Caco-2 (cell line): ENCODE data around the gene GK. TPM values are rescaled to one million over a fixed set of nuclear protein-coding genes. Genes with fewer than 3 reads are reported as not detected.

ENCODE experiments used
- BruUV-seq: library from RNA; stranded (reverse); fragments of 400-500 nt; replicated peaks from 2 replicates; lab custom pipeline; 2021; lab: Mats Ljungman, UMichigan
- CTCF ChIA-PET: fragments of 300-600 bp; sonication (Branson Sonifier 250); formaldehyde crosslinking; loops from one replicate; lab custom pipeline; 2022; ENCODE audit warnings: antibody characterized with exemption; lab: Charles Lee
- POLR2A ChIA-PET: fragments of 300-600 bp; sonication (Branson Sonifier 250); formaldehyde crosslinking; loops from one replicate; lab custom pipeline; 2022; ENCODE audit warnings: antibody characterized with exemption; lab: Charles Lee
- DNase-seq, 2 experiments: peaks; one replicate each; pipeline versions ENCODE4 v3.0.0 to v3.0.0-alpha.2; 2020 to 2022
- H3K27me3 ChIP-seq: replicated peaks from 2 replicates; pipeline ENCODE4 v1.6.0; 2011; ENCODE audit warnings: low read length; ENCODE audit not compliant: control insufficient read depth, insufficient read depth
- H3K36me3 ChIP-seq: 2 replicates; pipeline ENCODE4 v1.5.1; 2011; ENCODE audit warnings: low read length; ENCODE audit not compliant: control insufficient read depth, insufficient read depth
- H3K4me1 ChIP-seq: fragments of 250-450 bp; sonication (Bioruptor Pico); 2 replicates; pipeline ENCODE4 v1.5.1; 2020; ENCODE audit warnings: mild to moderate bottlenecking
- H3K4me3 ChIP-seq: 2 replicates; pipeline ENCODE4 v1.5.1; 2011; ENCODE audit warnings: low read depth, mild to moderate bottlenecking, control low read depth, low read length
- H3K9me3 ChIP-seq: fragments of 250-450 bp; sonication (Bioruptor Pico); 2 replicates; pipeline ENCODE4 v1.5.1; 2020; ENCODE audit warnings: mild to moderate bottlenecking, moderate library complexity
- H3K27ac Mint-ChIP-seq: one replicate; pipeline ENCODE4 v1.8.0; 2022; ENCODE audit warnings: mixed read lengths; ENCODE audit not compliant: unreplicated experiment
- H3K27me3 Mint-ChIP-seq: one replicate; pipeline ENCODE4 v1.8.0; 2022; ENCODE audit warnings: mixed read lengths; ENCODE audit not compliant: insufficient read depth, unreplicated experiment
- H3K36me3 Mint-ChIP-seq: one replicate; pipeline ENCODE4 v1.8.0; 2022; ENCODE audit warnings: mild to moderate bottlenecking, mixed read lengths; ENCODE audit not compliant: insufficient read depth, unreplicated experiment
- H3K4me1 Mint-ChIP-seq: one replicate; pipeline ENCODE4 v1.8.0; 2022; ENCODE audit warnings: low read depth, mixed read lengths; ENCODE audit not compliant: unreplicated experiment
- H3K4me3 Mint-ChIP-seq: one replicate; pipeline ENCODE4 v1.8.0; 2022; ENCODE audit warnings: mild to moderate bottlenecking, moderate library complexity, mixed read lengths; ENCODE audit not compliant: unreplicated experiment
- H3K9me3 Mint-ChIP-seq: one replicate; pipeline ENCODE4 v1.8.0; 2022; ENCODE audit warnings: mixed read lengths; ENCODE audit not compliant: unreplicated experiment
- intact Hi-C: fragments of 100-400 bp; cut with micrococcal nuclease; formaldehyde crosslinking; loops from one replicate; pipeline ENCODE4 v1.10.0; 2022; ENCODE audit not compliant: unreplicated experiment
- total RNA-seq: library from RNA; stranded (reverse); gene quantifications from 2 replicates; pipeline ENCODE4 v1.2.3, GENCODE V29; 2022
- TF ChIP-seq, protein P1 (sequence below), 2 experiments: fragments of 200-600 bp in 1 of 2; IDR thresholded peaks; 1 replicate in 1 of 2; 2 replicates in 1 of 2; pipeline versions ENCODE4 v1.5.1 to v1.8.0; 2011 to 2022; ENCODE audit warnings: antibody characterized with exemption in 1 of 2, control low read depth in 1 of 2, inconsistent platforms in 1 of 2, low read depth in 1 of 2, low read length in 1 of 2, mild to moderate bottlenecking in 1 of 2, moderate library complexity in 1 of 2; ENCODE audit not compliant: insufficient read depth in 1 of 2, severe bottlenecking in 1 of 2, unreplicated experiment in 1 of 2

GK gene
- total RNA-seq, 1 experiment from 2014 or later = 6.5 TPM

DNA sequence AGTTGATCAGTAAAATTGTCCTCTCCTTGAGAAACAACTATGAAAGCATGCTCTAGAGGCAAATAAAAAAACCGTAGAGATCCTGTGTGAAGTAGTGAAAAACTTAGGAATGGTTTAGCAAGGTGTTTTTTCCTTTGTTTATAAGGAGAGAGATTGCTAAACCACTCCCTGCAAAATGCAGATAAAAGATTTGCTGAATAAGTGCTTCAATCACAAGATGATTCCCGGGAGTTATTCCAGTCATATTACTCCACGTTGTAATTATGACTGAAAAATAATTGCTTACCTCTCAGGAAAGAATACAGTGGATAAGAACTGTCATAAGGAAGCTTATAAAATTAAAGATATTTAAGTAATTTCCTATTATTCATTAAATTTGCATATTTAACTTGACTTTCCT is 2.8 kb downstream of the GK start:
- POLR2A ChIA-PET = no interaction called here
- H3K4me1 ChIP-seq = no peaks in the 10 kb centered on the region

DNA sequence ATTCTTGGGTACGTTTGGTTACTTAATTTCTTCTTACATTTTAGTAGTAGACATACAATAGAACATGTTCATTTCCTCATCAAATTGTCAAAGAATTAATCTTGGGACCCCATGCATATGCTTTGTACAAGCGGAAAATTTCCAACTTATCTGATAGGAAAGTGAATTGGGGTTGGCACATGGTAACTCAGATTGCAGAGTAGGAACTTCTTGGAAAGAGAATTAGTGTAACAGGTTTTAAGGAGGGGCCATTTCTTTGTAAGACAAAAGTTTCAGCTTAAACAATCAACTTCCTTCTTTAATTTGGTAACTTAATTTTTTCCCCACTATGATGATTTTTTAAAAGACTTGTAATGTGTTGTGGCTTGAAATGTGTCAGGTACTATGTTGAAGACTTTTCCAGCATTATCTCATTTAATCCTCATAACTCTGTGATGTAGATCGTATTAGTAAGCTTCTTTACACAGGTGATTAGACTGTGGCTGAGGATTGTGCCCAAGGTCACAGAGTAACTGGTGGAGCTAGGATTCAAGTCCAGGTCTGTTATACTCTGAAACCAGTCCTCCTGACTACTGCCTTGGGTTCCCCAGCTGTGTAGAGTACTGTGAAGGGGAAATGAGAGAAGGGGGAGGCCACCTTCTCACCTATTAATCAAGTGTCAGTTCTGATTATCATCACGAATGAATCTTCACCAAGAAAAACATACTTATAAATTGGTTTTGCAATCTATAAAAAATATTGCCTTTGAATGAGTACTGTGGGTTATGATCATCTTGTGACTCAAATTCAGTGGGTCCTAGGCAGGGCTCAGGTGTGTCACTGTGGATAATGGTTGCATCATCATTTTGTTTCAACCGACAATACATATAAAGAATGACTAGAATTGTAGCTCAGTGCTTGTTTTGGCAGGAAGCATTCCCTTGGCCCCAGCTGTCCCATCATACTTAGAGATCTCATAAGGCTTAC is 4.3 kb downstream of the GK start:
- Histone ChIP-seq H3K4me1 (no peaks in the 10 kb centered on the region), H3K36me3 (no peaks in the 10 kb centered on the region), H3K4me3 (no peak overlapping the region), H3K9me3 (no peaks in the 10 kb centered on the region), H3K27me3 (no peaks in the 10 kb centered on the region)
- ChIA-PET CTCF (no interaction called here), POLR2A (no interaction called here)
- DNase-seq = no peak
- peaks cover 3% of the 10 kb centered on the region for H3K36me3 Mint-ChIP-seq
- H3K27me3 Mint-ChIP-seq = no peaks in the 10 kb centered on the region
- no peak overlapping the region for H3K27ac Mint-ChIP-seq
- no peaks in the 10 kb centered on the region for H3K9me3 Mint-ChIP-seq
- TF ChIP-seq, protein P1, sequence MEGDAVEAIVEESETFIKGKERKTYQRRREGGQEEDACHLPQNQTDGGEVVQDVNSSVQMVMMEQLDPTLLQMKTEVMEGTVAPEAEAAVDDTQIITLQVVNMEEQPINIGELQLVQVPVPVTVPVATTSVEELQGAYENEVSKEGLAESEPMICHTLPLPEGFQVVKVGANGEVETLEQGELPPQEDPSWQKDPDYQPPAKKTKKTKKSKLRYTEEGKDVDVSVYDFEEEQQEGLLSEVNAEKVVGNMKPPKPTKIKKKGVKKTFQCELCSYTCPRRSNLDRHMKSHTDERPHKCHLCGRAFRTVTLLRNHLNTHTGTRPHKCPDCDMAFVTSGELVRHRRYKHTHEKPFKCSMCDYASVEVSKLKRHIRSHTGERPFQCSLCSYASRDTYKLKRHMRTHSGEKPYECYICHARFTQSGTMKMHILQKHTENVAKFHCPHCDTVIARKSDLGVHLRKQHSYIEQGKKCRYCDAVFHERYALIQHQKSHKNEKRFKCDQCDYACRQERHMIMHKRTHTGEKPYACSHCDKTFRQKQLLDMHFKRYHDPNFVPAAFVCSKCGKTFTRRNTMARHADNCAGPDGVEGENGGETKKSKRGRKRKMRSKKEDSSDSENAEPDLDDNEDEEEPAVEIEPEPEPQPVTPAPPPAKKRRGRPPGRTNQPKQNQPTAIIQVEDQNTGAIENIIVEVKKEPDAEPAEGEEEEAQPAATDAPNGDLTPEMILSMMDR (IDR thresholded peaks at IDR 0.05; ENCODE audit: insufficient read depth in 1 of 2, low read depth in 1 of 2, low read length in 1 of 2, severe bottlenecking in 1 of 2, unreplicated experiment in 1 of 2) = no peak
- no TSS peak for BruUV-seq
- no peak overlapping the region for H3K4me3 Mint-ChIP-seq
- H3K4me1 Mint-ChIP-seq = no peaks in the 10 kb centered on the region
- intact Hi-C loops = no loop called here

More for the DNA sequence above, 2.8 kb downstream of the GK start:
- Histone ChIP-seq H3K36me3 (no peaks in the 10 kb centered on the region), H3K4me3 (no peak overlapping the region), H3K27me3 (no peaks in the 10 kb centered on the region), H3K9me3 (no peaks in the 10 kb centered on the region)
- no peak overlapping the region for H3K4me3 Mint-ChIP-seq
- no peak overlapping the region for H3K27ac Mint-ChIP-seq
- no peak for DNase-seq
- peaks cover 7% of the 10 kb centered on the region for H3K36me3 Mint-ChIP-seq
- intact Hi-C loops = no loop called here
- H3K27me3 Mint-ChIP-seq = no peaks in the 10 kb centered on the region
- BruUV-seq = no TSS peak
- no peaks in the 10 kb centered on the region for H3K9me3 Mint-ChIP-seq
- peaks cover 7% of the 10 kb centered on the region for H3K4me1 Mint-ChIP-seq
- TF ChIP-seq, protein P1 (IDR thresholded peaks at IDR 0.05; ENCODE audit: insufficient read depth in 1 of 2, low read depth in 1 of 2, low read length in 1 of 2, severe bottlenecking in 1 of 2, unreplicated experiment in 1 of 2) = no peak
- CTCF ChIA-PET = no interaction called here

DNA sequence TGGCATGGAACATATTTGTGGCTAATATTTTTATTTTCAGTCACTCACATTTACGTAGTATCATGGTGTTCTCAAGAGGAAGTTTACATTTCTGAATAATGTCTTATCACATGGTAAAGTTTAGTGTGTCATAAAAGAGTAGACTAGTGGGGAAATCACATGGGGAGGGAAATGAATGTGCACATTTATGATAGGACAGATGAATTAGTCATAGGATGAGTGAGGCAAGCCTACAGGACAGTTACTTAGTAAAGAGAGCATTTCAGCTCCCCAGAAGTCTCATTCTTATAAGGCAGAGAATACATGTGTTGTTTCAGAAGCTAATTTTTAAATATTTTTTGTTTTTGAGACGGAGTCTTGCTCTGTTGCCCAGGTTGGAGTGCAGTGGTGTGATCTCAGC is 6.2 kb downstream of the GK start:
- Mint-ChIP-seq H3K27me3 (no peaks in the 10 kb centered on the region), H3K4me1 (no peaks in the 10 kb centered on the region), H3K4me3 (no peak overlapping the region), H3K27ac (no peak overlapping the region), H3K9me3 (no peaks in the 10 kb centered on the region), H3K36me3 (no peaks in the 10 kb centered on the region)
- Histone ChIP-seq H3K9me3 (no peaks in the 10 kb centered on the region), H3K4me1 (no peaks in the 10 kb centered on the region), H3K4me3 (no peak overlapping the region), H3K36me3 (no peaks in the 10 kb centered on the region), H3K27me3 (no peaks in the 10 kb centered on the region)
- CTCF ChIA-PET = interaction anchor here (0.5 kb wide), 1 partner anchor 11 kb away, joined by 3 read pairs; no protein-coding TSS in a partner anchor
- intact Hi-C loops = no loop called here
- DNase-seq = no peak
- POLR2A ChIA-PET = no interaction called here
- BruUV-seq = no TSS peak
- TF ChIP-seq, protein P1 (IDR thresholded peaks at IDR 0.05; ENCODE audit: insufficient read depth in 1 of 2, low read depth in 1 of 2, low read length in 1 of 2, severe bottlenecking in 1 of 2, unreplicated experiment in 1 of 2) = no peak
